Small intestine (tissue), 4 donors: ENCODE measurements around the gene SDF2L1. TPM values are rescaled to one million over a fixed set of nuclear protein-coding genes. Genes with fewer than 3 reads are reported as not detected.

Source experiments
- polyA plus RNA-seq, 4 donors: library from polyadenylated mRNA; stranded (reverse) in 3 of 4; unstranded in 1 of 4; fragments of 200-250 nt in 3 of 4; fragments of 120-200 nt in 1 of 4; gene quantifications; one replicate each; pipeline versions ENCODE4 v1.2.1 to v1.2.3, GENCODE V29; 2013
- donor health status: healthy with polysubstance abuse.
- donor health status: Bipolar disorder and iron deficiency.
- donor health status: healthy.

Gene SDF2L1
- polyA plus RNA-seq, 4 donors = 25.9 to 125 (median 49.8) TPM

Other genes with a start within 250 kb of the SDF2L1 start
- gene HIC2, start 224.9 kb upstream of the SDF2L1 start, polyA plus RNA-seq = 10 to 100 TPM in 1 of 4 donors, 1 to 10 TPM in 2, under 1 TPM in 1; 0.81 to 28.6 (median 1.5) TPM
- 1 to 10 TPM; 2.0 to 6.0 (median 4.4) TPM for gene TMEM191C, start 174.9 kb upstream of the SDF2L1 start, polyA plus RNA-seq
- under 1 TPM in 2 of 4 donors, not detected in 2; 0.04 to 0.06 TPM for gene RIMBP3C, start 90.8 kb upstream of the SDF2L1 start, polyA plus RNA-seq
- gene UBE2L3, start 74.6 kb upstream of the SDF2L1 start, polyA plus RNA-seq = 10 to 100 TPM; 54.0 to 82.1 (median 64.7) TPM
- 10 to 100 TPM; 34.5 to 46.7 (median 42.2) TPM for gene YDJC, start 12.3 kb upstream of the SDF2L1 start, polyA plus RNA-seq
- gene CCDC116, start 9.5 kb upstream of the SDF2L1 start, polyA plus RNA-seq = under 1 TPM; 0.21 to 0.40 (median 0.25) TPM
- 10 to 100 TPM; 24.9 to 50.1 (median 32.5) TPM for gene PPIL2, start 23.7 kb downstream of the SDF2L1 start, polyA plus RNA-seq
- gene YPEL1, start 93.5 kb downstream of the SDF2L1 start, polyA plus RNA-seq = 1 to 10 TPM in 3 of 4 donors, under 1 TPM in 1; 0.22 to 2.3 (median 1.5) TPM
- 10 to 100 TPM; 10.3 to 76.5 (median 14.2) TPM for gene MAPK1, start 225.3 kb downstream of the SDF2L1 start, polyA plus RNA-seq